Measurements from ENCODE around the gene RHO.
A peak's percentile ranks its signal among the peaks of the same experiment; 100 is the strongest.

RHO gene

DNA sequence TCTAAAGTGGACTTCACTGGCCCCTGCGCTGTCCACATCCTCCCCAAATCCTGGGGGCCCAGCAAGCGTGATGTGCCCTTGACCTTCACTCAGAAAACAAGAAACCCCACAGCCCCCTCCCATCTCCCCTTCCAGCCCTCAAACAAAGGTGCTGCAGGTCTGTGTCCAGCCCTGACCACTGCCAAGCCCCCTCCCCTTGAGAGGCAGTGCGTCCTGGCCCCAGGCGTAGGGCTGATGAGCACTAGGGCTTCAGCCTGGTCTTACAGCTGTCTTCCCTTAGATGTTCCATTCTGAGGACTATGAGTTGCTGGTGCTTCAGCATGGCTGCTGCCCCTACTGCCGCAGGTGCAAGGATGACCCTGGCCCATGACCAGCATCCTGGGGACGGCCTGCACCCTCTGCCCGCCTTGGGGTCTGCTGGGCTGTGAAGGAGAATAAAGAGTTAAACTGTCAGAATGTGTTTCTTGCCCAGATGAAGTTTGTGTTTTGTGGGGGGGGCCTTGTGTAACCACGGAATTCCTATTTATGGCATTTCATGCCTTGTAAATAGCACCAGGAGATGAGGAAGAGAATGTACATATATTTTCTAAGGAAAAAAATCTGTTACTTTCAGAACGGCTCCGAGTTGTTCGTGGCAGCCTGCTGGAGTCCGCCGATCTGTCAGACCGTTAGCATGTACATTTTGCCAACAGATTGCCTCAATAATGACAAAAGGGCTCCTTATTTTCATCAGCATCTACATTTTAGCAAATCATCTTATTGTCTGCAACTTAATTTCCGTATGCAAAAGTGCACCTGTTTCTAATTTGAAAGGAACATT lies 8.3 kb upstream of the RHO start:
- peak in 1 of 56 donors; percentile 8 for DNase-seq

DNA sequence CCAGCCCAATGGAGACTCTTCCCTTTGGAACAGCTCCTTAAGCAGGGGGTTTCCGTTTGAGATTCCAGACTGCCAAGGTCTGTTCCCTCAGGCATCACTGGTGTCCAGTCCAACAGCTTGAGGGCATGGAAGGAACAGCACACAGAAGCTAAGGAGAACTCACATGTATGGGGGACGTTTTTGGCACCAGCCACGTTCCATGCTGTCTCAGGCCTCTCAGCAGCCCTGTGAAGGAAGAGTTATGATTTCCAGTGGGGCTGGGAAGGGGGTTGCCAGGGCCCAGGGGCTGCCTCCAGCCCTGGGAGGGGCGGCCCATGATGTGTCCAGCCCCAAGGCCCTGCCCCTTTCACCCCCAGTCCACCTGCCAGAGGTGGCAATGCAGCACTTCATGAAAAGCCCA lies 7.5 kb upstream of the RHO start:
- DNase-seq: no peak

DNA sequence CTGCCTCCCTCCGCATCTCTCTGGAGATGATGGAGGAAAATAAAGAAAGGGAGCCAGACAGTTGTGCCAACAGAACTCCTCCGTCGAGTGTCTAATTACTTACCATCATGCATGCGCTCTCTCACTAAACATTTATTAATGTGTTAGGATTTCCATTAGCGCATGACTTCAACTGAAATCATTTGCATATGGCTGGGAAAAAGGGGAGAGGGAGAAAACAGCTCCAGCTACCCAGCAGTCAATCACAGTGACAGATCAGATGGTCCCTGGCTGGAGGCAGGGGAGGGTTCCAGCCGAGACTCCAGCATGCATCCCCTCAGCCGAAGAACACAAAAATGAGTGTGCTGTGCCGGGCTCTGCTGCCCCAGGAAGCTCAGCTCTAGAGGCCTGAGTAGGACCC lies 6.8 kb upstream of the RHO start:
- DNase-seq: no peak

DNA sequence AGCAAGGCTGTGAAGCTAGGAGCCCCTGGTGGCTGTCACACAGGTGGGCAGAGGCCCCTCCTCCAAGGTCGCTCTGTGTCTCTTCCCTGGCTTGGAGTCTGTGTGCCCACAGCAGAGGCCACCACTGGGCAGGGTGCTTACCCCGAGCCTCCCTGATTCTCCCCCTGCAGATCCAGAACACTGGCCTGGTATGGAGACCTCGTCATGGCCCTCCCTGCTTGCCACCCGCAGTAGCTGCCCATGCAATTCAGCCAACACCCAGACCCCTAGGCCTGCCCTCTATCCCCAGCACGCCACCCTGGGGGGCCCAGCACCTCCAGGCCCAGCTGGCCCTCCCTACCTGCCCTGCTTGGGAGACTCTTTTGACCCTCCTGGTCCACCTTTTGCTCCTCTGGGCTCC lies 5.5 kb upstream of the RHO start:
- no peak for DNase-seq

DNA sequence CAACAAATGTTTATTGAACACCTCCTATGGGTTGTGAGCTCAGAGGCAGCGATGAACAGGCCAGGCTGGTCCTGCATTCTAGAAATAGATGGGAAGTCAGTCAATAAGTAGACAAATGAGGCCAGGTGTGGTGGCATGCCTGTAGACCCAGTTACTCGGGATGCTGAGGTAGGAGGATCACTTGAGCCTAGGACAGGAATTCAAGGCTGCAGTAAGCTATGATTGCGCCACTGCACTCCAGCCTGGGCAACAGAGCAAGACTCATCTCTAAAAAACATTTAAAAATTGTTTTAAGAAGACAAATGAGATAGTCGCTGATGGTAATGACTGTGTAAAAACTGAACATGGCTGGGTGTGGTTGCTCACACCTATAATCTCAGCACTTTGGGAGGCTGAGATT lies 4.4 kb upstream of the RHO start:
- no peak for DNase-seq

DNA sequence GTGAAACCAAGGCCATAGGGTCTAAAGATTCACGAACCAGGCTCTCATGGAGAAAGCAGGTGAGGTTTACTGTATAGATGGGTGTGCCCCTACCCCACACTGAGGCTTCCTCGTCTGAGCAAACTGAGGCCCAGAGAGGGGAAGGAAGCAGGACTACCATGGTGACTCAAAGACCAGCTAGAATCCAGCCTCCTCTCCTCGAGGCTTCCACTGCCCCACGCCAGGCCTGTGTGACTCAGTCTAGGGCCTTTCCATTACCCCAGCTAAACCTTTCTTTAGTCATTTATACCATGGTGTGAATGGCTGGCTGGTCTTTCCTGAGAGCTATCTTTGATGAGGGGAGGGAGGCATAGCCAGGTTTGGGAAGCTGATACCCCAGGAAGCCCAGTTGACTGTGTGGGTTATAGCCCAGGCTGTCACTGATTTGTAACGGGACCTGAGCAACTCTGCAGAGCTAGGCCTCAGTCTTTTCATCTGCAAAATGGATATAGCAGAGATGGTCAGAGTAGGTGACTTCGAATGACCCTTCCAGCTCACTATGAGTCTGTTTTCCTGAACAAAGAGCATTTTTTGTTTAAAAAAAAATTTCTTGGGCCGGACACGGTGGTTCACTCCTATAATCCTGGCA lies 3.0 kb upstream of the RHO start:
- no peak for DNase-seq

DNA sequence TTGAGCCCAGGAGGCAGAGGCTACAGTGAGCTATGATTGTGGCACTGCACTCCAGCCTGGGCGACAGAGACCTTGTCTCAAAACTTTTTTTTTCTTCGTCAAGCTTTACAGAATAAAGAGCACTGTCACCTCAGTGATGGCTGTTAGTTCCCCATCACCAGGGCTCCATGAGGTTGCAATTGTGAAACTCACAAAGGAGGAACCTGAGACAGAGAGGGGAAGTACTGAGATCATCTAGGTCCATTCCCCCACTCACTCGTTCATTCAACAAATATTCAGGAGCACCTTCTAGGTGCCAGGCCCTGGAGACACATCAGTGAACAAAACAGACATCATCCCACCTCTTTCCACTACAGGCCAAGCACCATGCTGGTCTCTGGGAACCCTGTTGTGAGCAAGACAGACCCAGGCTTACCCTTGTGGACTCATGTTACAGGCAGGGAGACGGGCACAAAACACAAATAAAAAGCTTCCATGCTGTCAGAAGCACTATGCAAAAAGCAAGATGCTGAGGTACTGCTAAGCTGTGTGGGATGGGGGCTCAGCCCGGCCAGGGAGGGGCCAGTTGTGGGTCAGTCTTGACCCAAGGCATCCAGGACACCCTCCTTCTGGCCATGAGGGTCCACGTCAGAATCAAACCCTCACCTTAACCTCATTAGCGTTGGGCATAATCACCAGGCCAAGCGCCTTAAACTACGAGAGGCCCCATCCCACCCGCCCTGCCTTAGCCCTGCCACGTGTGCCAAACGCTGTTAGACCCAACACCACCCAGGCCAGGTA lies 2.1 kb upstream of the RHO start:
- DNase-seq: peak in 1 of 56 donors; percentile 8

DNA sequence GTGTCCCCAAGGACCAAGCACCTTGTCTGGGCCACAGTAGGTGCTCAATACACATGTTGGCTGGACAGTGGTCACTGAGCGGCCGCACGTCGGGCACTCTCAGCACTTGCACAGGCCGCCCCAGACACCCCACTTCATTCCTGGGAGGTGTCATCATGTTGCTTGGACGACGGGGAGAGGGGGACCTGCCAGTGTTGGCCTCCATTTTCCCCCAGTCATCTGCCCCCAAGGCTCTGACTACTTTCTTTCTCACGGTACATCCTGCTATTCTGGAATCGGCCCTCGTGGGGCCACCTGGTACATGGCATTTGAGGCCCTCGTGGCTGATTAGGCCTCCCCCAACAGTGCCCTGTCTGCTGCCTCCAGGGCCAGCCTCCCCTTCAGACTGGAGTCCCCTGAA lies 1.2 kb upstream of the RHO start:
- no peak for DNase-seq

DNA sequence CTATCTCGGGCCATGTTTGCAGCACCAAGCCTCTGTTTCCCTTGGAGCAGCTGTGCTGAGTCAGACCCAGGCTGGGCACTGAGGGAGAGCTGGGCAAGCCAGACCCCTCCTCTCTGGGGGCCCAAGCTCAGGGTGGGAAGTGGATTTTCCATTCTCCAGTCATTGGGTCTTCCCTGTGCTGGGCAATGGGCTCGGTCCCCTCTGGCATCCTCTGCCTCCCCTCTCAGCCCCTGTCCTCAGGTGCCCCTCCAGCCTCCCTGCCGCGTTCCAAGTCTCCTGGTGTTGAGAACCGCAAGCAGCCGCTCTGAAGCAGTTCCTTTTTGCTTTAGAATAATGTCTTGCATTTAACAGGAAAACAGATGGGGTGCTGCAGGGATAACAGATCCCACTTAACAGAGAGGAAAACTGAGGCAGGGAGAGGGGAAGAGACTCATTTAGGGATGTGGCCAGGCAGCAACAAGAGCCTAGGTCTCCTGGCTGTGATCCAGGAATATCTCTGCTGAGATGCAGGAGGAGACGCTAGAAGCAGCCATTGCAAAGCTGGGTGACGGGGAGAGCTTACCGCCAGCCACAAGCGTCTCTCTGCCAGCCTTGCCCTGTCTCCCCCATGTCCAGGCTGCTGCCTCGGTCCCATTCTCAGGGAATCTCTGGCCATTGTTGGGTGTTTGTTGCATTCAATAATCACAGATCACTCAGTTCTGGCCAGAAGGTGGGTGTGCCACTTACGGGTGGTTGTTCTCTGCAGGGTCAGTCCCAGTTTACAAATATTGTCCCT lies 1.2 kb downstream of the RHO start:
- no peak for DNase-seq

DNA sequence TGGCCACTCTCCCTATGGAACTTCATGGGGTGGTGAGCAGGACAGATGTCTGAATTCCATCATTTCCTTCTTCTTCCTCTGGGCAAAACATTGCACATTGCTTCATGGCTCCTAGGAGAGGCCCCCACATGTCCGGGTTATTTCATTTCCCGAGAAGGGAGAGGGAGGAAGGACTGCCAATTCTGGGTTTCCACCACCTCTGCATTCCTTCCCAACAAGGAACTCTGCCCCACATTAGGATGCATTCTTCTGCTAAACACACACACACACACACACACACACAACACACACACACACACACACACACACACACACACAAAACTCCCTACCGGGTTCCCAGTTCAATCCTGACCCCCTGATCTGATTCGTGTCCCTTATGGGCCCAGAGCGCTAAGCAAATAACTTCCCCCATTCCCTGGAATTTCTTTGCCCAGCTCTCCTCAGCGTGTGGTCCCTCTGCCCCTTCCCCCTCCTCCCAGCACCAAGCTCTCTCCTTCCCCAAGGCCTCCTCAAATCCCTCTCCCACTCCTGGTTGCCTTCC lies 1.9 kb downstream of the RHO start:
- no peak for DNase-seq

DNA sequence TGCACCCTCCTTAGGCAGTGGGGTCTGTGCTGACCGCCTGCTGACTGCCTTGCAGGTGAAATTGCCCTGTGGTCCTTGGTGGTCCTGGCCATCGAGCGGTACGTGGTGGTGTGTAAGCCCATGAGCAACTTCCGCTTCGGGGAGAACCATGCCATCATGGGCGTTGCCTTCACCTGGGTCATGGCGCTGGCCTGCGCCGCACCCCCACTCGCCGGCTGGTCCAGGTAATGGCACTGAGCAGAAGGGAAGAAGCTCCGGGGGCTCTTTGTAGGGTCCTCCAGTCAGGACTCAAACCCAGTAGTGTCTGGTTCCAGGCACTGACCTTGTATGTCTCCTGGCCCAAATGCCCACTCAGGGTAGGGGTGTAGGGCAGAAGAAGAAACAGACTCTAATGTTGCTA lies 2.4 kb downstream of the RHO start:
- no peak for DNase-seq

DNA sequence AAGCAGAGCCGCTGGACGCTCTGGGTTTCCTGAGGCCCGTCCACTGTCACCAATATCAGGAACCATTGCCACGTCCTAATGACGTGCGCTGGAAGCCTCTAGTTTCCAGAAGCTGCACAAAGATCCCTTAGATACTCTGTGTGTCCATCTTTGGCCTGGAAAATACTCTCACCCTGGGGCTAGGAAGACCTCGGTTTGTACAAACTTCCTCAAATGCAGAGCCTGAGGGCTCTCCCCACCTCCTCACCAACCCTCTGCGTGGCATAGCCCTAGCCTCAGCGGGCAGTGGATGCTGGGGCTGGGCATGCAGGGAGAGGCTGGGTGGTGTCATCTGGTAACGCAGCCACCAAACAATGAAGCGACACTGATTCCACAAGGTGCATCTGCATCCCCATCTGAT lies 3.3 kb downstream of the RHO start:
- no peak for DNase-seq

DNA sequence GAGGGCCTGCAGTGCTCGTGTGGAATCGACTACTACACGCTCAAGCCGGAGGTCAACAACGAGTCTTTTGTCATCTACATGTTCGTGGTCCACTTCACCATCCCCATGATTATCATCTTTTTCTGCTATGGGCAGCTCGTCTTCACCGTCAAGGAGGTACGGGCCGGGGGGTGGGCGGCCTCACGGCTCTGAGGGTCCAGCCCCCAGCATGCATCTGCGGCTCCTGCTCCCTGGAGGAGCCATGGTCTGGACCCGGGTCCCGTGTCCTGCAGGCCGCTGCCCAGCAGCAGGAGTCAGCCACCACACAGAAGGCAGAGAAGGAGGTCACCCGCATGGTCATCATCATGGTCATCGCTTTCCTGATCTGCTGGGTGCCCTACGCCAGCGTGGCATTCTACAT lies 3.8 kb downstream of the RHO start:
- DNase-seq: no peak

DNA sequence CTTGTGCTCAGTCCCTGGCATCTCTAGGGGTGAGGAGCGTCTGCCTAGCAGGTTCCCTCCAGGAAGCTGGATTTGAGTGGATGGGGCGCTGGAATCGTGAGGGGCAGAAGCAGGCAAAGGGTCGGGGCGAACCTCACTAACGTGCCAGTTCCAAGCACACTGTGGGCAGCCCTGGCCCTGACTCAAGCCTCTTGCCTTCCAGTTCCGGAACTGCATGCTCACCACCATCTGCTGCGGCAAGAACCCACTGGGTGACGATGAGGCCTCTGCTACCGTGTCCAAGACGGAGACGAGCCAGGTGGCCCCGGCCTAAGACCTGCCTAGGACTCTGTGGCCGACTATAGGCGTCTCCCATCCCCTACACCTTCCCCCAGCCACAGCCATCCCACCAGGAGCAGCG lies 5.0 kb downstream of the RHO start:
- DNase-seq: no peak

DNA sequence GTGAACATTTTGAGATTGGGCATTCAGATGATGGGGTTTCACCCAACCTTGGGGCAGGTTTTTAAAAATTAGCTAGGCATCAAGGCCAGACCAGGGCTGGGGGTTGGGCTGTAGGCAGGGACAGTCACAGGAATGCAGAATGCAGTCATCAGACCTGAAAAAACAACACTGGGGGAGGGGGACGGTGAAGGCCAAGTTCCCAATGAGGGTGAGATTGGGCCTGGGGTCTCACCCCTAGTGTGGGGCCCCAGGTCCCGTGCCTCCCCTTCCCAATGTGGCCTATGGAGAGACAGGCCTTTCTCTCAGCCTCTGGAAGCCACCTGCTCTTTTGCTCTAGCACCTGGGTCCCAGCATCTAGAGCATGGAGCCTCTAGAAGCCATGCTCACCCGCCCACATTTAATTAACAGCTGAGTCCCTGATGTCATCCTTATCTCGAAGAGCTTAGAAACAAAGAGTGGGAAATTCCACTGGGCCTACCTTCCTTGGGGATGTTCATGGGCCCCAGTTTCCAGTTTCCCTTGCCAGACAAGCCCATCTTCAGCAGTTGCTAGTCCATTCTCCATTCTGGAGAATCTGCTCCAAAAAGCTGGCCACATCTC lies 6.1 kb downstream of the RHO start:
- no peak for DNase-seq

DNA sequence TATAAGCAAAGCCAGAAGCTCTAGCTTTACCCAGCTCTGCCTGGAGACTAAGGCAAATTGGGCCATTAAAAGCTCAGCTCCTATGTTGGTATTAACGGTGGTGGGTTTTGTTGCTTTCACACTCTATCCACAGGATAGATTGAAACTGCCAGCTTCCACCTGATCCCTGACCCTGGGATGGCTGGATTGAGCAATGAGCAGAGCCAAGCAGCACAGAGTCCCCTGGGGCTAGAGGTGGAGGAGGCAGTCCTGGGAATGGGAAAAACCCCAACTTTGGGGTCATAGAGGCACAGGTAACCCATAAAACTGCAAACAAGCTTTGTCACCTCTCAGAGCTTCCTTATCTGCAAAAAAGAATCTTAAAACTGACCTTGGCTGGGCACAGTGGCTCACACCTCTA lies 6.6 kb downstream of the RHO start:
- no peak for DNase-seq

DNA sequence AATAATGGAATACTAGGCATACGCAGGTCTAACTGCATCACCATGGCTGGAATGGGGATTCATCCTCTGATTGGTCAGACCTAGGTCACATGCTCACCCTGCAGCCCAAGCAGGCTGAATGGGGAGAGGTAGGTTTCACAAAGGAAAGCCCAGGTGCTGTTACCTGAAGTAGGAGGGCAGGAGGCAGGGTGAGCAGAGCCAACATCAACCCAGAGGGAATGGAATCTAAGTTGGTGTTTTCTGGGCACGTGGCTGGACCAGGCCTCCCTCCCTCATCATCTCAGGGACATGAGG lies 7.9 kb downstream of the RHO start:
- DNase-seq: no peak

DNA sequence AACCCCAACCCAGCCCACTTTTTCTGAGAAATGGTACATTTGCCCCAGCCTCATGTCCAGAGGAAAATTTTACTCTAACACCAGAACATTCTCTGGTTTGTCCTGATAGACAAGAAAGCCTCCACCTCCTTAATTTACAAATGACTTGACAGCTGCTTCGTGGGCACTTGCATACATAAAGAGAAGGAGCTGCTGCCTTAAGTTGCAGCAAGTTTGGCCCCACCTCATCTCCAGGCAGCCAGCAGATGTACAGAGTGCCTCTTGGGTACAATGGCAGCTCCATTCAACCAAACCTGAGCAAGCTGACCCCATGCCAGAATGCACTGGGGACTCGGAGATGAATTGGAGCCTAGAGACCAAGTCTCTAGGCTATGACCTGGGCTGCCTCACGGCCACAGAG lies 8.4 kb downstream of the RHO start:
- DNase-seq: peak in 1 of 56 donors; percentile 32

DNA sequence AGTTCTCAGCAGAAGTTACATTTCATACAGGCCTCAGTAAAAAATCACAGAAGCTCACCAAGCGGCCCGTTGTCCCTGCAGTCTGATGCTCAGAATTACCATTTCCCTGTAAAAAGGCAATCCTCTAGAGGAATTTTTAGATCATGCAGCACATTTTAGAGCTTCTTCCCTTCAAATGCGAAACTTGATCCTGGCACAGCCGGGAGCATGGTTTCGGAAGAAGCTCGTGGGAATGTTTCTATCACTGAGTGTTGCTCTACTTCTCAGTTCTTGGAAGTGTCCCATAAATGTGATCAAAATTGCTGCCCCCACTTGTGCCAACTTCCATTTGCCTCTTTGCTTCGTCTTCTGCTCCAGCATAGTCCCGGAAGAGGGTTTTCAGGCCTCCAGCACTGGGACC lies 10.8 kb downstream of the RHO start:
- no peak for DNase-seq

DNA sequence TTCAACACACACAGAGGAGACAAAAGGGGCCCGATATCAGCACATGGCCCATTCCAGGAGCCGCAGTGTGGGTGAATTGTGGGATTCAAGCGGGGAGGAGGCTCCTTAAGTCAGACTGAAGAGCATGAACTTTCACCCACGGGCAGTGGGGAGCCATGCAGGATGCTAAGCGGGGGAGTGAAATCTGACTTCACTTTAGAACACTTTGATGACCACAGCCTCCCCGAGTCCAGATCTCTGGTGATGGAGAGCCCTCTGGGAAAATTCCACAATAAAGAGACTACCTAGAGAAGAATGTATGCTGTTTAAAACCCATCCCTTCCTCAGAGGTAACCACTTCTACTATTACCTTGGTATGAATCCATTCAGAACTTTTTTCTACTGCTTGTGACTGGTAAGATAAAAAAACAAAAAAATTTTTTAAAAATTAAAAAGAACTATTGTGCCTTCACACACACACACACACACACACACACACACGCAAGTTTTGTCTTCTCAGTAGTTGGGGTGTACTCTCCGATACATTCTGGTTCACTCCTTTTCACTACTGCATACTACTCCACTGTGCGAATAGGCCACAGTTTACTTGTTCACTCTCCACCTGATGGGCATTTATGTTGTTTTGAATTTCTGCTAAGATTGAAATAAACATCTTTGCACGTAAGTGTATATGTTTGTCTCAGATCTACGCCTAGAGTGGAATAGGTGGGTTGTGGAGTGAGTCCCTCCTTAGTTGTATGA lies 12.5 kb downstream of the RHO start:
- no peak for DNase-seq

DNA sequence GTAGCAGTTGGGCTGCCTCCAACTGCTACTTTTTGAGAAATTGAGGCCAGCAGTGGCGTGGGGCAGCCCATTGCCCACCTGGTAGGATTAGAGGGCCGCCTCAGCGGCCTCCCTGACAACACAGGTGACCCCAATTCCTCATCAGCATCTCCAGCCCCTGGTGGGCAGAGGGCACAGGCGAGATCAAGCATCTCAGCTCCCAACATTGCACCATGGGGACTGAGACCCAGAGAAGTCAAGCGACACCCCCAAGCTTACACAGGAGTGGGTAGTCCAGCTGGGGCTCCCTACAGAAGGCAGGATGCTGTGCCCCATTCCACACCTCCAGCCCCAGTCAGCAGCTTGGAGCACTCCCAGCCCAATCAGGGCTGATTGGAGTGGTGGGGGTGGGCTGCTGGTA lies 14.3 kb downstream of the RHO start:
- DNase-seq: no peak
